ENCODE results near the gene SPATA6L.

DNA sequence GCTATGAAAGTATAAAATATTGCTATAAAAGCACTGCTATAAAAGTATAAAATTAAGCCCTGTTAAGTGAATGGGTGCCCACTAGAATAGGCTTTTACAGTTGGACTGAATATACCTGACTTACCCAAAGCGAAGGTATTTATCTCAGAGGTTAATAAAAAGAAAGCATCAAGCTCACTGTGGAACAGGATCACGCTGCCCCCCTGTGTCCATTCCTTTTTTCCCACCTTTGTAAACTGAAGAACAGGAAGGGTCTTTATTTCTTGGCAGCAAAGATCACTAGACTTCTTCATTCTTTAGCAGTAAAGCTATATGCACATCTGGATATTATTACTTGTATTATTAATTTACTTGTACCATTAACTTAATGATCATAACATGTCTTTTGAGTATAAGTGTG, 26.3 kb downstream of the SPATA6L start:
- TF ChIP-seq, protein P1, sequence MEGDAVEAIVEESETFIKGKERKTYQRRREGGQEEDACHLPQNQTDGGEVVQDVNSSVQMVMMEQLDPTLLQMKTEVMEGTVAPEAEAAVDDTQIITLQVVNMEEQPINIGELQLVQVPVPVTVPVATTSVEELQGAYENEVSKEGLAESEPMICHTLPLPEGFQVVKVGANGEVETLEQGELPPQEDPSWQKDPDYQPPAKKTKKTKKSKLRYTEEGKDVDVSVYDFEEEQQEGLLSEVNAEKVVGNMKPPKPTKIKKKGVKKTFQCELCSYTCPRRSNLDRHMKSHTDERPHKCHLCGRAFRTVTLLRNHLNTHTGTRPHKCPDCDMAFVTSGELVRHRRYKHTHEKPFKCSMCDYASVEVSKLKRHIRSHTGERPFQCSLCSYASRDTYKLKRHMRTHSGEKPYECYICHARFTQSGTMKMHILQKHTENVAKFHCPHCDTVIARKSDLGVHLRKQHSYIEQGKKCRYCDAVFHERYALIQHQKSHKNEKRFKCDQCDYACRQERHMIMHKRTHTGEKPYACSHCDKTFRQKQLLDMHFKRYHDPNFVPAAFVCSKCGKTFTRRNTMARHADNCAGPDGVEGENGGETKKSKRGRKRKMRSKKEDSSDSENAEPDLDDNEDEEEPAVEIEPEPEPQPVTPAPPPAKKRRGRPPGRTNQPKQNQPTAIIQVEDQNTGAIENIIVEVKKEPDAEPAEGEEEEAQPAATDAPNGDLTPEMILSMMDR (IDR thresholded peaks at IDR 0.05; ENCODE audit: low read depth, low read length, missing input control), result peak; percentile 54
- TF ChIP-seq YY1 (IDR thresholded peaks at IDR 0.05), result no peak
- TF ChIP-seq, protein P2, sequence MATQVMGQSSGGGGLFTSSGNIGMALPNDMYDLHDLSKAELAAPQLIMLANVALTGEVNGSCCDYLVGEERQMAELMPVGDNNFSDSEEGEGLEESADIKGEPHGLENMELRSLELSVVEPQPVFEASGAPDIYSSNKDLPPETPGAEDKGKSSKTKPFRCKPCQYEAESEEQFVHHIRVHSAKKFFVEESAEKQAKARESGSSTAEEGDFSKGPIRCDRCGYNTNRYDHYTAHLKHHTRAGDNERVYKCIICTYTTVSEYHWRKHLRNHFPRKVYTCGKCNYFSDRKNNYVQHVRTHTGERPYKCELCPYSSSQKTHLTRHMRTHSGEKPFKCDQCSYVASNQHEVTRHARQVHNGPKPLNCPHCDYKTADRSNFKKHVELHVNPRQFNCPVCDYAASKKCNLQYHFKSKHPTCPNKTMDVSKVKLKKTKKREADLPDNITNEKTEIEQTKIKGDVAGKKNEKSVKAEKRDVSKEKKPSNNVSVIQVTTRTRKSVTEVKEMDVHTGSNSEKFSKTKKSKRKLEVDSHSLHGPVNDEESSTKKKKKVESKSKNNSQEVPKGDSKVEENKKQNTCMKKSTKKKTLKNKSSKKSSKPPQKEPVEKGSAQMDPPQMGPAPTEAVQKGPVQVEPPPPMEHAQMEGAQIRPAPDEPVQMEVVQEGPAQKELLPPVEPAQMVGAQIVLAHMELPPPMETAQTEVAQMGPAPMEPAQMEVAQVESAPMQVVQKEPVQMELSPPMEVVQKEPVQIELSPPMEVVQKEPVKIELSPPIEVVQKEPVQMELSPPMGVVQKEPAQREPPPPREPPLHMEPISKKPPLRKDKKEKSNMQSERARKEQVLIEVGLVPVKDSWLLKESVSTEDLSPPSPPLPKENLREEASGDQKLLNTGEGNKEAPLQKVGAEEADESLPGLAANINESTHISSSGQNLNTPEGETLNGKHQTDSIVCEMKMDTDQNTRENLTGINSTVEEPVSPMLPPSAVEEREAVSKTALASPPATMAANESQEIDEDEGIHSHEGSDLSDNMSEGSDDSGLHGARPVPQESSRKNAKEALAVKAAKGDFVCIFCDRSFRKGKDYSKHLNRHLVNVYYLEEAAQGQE (IDR thresholded peaks at IDR 0.05), result no peak

Measured in liver (tissue), 2 donors.